Transverse colon (tissue), 4 donors: ENCODE results near the gene RPS2. TPM values are rescaled to one million over a fixed set of nuclear protein-coding genes. Genes with fewer than 3 reads are reported as not detected.

Experiments used
- DNase-seq: peaks from one replicate; pipeline ENCODE4 v3.0.0-alpha.2; 2019
- H3K27ac ChIP-seq, 4 donors: fragments of 200-600 bp; sonication (generic); 2 replicates each; pipeline ENCODE4 v1.5.1; 2016 to 2018; ENCODE audit warnings: inconsistent platforms in 4 of 4
- H3K27me3 ChIP-seq: fragments of 200-600 bp; sonication (generic); 2 replicates; pipeline ENCODE4 v1.5.1; 2017; ENCODE audit warnings: inconsistent platforms
- H3K36me3 ChIP-seq, 4 donors: fragments of 200-600 bp; sonication (generic); 2 replicates each; pipeline ENCODE4 v1.5.1; 2017 to 2019; ENCODE audit warnings: inconsistent platforms in 4 of 4
- H3K4me1 ChIP-seq, 4 donors: fragments of 200-600 bp; sonication (generic); 2 replicates each; pipeline ENCODE4 v1.5.1; 2017 to 2020; ENCODE audit warnings: inconsistent platforms in 4 of 4
- H3K4me3 ChIP-seq, 4 donors: fragments of 200-600 bp; sonication (generic); 1 replicate in 1 of 4; 2 replicates in 3 of 4; pipeline versions ENCODE4 v1.5.1 to v1.6.1; 2017 to 2019; ENCODE audit warnings: inconsistent platforms in 4 of 4
- H3K9me3 ChIP-seq, 2 donors: fragments of 200-600 bp; sonication (generic); 2 replicates each; pipeline ENCODE4 v1.5.1; 2017 to 2019; ENCODE audit warnings: inconsistent platforms in 2 of 2
- CTCF ChIP-seq, 5 experiments: fragments of 200-600 bp in 3 of 5; fragments of 450-650 bp in 2 of 5; sonication (generic) in 3 of 5; IDR thresholded peaks; 1 replicate in 2 of 5; 2 replicates in 3 of 5; pipeline ENCODE4 v1.5.1; 2016 to 2017; ENCODE audit warnings: antibody characterized with exemption in 5 of 5, inconsistent platforms in 3 of 5, mild to moderate bottlenecking in 2 of 5, moderate library complexity in 1 of 5
- EP300 ChIP-seq: sonication (generic); formaldehyde crosslinking; IDR thresholded peaks from one replicate; pipeline ENCODE4 v1.6.1; 2017; ENCODE audit warnings: antibody characterized with exemption, low read depth
- POLR2A ChIP-seq: fragments of 450-650 bp; IDR thresholded peaks from one replicate; pipeline ENCODE4 v1.6.1; 2016; ENCODE audit warnings: antibody characterized with exemption, mild to moderate bottlenecking, moderate library complexity
- POLR2AphosphoS5 ChIP-seq, 3 donors: sonication (generic); formaldehyde crosslinking; IDR thresholded peaks; one replicate each; pipeline ENCODE4 v1.6.1; 2016; ENCODE audit warnings: antibody characterized with exemption in 3 of 3
- WGBS, 2 donors: methylation state at CpG; one replicate each; pipeline ENCODE4 v1.1.5; 2018; ENCODE audit warnings: low coverage in 1 of 2; 5-methylcytosine and 5-hydroxymethylcytosine counted together
- in situ Hi-C, 4 donors: fragments of 200-750 bp; cut with MboI; loops; one replicate each; pipeline versions ENCODE4 v1.15.0 to v1.15.1; 2017; ENCODE audit warnings: low sequenced_read_pairs in 3 of 4, low pct_ligation_motif_present in 1 of 4, low pct_unique_long_range_greater_than_20kb in 1 of 4
- intact Hi-C: fragments of 100-400 bp; cut with DNase I; formaldehyde crosslinking; loops from one replicate; pipeline ENCODE4 v1.15.1; 2023; ENCODE audit warnings: low total_unique reads
- total RNA-seq, 4 donors: library from RNA; depleted of rRNA; stranded (reverse); fragments of >200 nt; gene quantifications; one replicate each; pipeline ENCODE4 v1.1.0, GENCODE V29; 2016

The RPS2 gene
- total RNA-seq, 4 donors from 2014 or later = 896 to 2,085 (median 1,613) TPM

- no peak for DNase-seq
- in situ Hi-C loops = no loop called here
- Histone ChIP-seq H3K36me3 (peaks cover 0 to 45% (median 28%) of the 10 kb centered on the region in 4 donors), H3K27me3 (no peaks in the 10 kb centered on the region), H3K9me3 (no peaks in the 10 kb centered on the region), H3K4me3 (no peak overlapping the region), H3K4me1 (peaks cover 6 to 7% (median 7%) of the 10 kb centered on the region in 4 donors), H3K27ac (no peak overlapping the region)
- WGBS, 2 donors = 60 to 95% methylated on average over 1 to 35 of the region's 39 CpGs
- intact Hi-C loops = no loop called here
- TF ChIP-seq POLR2AphosphoS5 (IDR thresholded peaks at IDR 0.05) (no peak), CTCF (IDR thresholded peaks at IDR 0.05) (no peak), EP300 (no peak), POLR2A (no peak)
These were observed 34.5 kb upstream of the RPS2 start for GRCh38 chr16:1998852-1999801.

- in situ Hi-C loops = no loop called here
- Histone ChIP-seq H3K27ac (peak overlapping the region in 1 of 4 donors; percentile 57), H3K9me3 (no peaks in the 10 kb centered on the region), H3K4me1 (peaks cover 0 to under 1% (median 0%) of the 10 kb centered on the region in 4 donors), H3K36me3 (peaks cover 0 to 45% (median 28%) of the 10 kb centered on the region in 4 donors), H3K27me3 (no peaks in the 10 kb centered on the region), H3K4me3 (no peak overlapping the region)
- TF ChIP-seq CTCF (IDR thresholded peaks at IDR 0.05) (no peak), POLR2A (no peak), POLR2AphosphoS5 (IDR thresholded peaks at IDR 0.05) (no peak), EP300 (no peak)
- intact Hi-C loops = no loop called here
- DNase-seq = no peak
- WGBS, 2 donors = 94% methylated on average over 27 of the region's 27 CpGs; no CpG with 5 or more reads in 1 of the 2 donors
These were observed 33.8 kb upstream of the RPS2 start for GRCh38 chr16:1998360-1998835.

- WGBS, 2 donors = 67 to 86% methylated on average over 4 to 23 of the region's 26 CpGs
- H3K27ac ChIP-seq = peak overlapping the region in 3 of 4 donors; percentile 25 to 67 (median 32)
- no peak for DNase-seq
These were observed 33.1 kb upstream of the RPS2 start for GRCh38 chr16:1997494-1998359.

More at GRCh38 chr16:1997494-1998359, 33.1 kb upstream of the RPS2 start:
- H3K4me1 ChIP-seq = no peaks in the 10 kb centered on the region
- in situ Hi-C loops = no loop called here
- no peak overlapping the region for H3K4me3 ChIP-seq
- peaks cover 0 to 45% (median 28%) of the 10 kb centered on the region in 4 donors for H3K36me3 ChIP-seq
- H3K9me3 ChIP-seq = no peaks in the 10 kb centered on the region
- intact Hi-C loops = no loop called here
- TF ChIP-seq POLR2AphosphoS5 (IDR thresholded peaks at IDR 0.05) (no peak), CTCF (IDR thresholded peaks at IDR 0.05) (no peak), POLR2A (no peak), EP300 (no peak)
- H3K27me3 ChIP-seq = no peaks in the 10 kb centered on the region
